ENCODE results near the gene FGD6.

GRCh38 chr12:95169368-95169767, 47.9 kb downstream of the FGD6 start:
- TF ChIP-seq CTCF (IDR thresholded peaks at IDR 0.05) (no peak), POLR2A (IDR thresholded peaks at IDR 0.05) (no peak)
